HG03521 (cell line): ENCODE data around the gene MAPK8.
"Not testable (repeated sequence)": the region's sequence is repeated elsewhere in the genome, so short reads cannot be mapped to it uniquely, and the experiment has no call there.

Experiments
- ATAC-seq: cut with Tn5 transposase; IDR thresholded peaks from one replicate; pipeline ENCODE4 v1.9.1; 2021; ENCODE audit warnings: mild to moderate bottlenecking, moderate library complexity; ENCODE audit not compliant: unreplicated experiment

MAPK8 gene

DNA sequence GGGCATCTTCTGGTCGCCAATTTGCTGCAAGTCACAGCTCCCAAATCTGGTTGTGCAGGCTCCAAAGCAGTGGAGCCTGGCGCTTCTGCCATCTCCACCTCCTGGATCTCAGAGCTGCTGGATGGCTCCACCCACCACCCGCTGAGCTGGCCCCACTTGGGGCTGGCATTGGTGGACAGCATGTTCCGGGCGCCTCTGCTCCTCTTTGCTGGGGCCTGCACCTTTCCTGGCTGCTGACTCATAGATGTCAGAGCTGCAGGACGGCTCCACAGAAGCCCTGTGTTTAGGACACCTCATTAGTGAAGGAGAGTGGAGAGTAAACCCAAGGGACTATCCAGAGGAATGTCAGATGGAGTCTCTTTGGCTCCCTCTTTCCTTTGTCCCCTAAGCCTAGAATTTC is 27.4 kb downstream of the MAPK8 start:
- no peak for ATAC-seq

DNA sequence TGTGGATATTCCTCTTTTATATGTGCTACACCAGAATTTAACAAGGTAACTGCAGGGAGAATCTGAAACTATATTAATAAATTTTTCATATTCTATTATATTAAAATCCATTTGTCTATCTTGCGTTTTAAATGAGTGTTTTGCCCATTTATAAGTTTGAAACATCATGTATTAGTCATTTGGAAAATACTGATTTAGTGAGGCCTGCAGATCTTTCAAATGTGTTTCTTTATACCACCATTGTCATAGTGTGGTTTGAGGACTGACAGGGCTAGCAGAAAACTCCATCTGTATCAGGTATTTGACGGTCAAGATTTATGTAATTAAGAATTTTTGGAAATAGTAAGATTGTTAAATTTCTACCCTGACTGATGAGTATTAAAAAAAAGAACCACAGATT is 29.3 kb downstream of the MAPK8 start:
- no peak for ATAC-seq

DNA sequence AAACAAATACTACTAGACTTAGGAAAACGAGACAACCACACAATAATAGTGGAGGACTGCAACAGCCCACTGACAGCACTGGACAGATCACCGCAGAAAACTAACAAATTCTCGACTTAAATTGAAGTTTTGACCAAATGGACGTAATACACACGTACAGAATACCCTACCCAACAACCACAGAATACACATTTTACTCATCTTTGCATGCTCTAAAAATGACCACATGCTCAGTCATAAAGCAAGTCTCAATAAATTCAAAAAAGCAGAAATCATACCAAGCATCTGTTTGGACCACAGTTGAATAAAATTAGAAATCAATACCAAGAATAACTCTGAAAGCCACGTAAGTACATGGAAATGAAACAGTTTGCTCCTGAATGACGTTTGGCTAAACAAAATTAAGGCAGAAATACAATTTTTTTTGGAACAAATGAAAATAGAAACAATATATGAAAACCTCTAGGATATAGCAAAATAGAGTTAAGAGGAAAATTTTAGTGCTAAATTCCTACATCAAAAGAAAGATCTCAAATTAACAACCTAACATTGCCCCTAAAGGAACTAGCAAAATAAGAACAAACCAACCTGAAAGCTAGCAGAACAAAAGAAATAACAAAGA is 30.6 kb downstream of the MAPK8 start:
- peak; percentile 70 for ATAC-seq

DNA sequence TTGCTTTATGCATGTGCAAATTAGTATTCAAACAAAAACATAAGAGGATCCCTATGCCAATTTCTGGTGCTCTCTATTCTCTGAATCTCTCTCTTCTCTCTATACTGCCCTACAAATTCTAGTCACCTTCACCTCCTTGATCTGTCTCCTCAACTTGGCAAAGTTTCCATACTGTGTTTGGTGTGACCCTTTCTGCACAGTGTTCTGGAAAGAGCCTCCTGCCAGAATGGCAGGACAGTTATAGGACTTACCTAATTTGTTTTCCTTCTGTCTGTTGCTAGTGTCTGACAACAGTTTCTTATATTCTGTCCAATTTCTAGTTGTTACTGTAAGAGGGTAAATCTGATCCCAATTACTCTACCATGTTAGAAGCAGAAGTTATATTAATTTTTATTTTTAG is 34.3 kb downstream of the MAPK8 start:
- no peak for ATAC-seq

DNA sequence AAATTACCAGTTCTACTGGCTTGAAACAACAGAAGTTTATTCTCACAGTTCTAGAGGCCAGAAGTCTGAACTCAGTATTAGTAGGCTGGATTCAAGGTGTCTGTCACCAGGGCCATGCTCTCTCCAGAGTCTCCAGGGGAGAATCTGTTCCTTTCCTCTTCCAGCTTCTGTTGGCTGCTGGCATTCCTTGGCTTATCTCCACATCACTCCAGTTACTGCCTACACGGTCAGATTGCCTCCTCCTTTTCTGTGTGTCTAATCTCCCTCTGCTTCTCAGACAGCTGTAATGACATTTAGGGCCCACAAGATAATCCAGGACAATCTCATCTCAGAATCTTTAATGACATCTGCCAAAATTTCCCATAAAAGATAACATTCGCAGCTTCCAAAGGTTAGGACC is 36.6 kb downstream of the MAPK8 start:
- no peak for ATAC-seq

DNA sequence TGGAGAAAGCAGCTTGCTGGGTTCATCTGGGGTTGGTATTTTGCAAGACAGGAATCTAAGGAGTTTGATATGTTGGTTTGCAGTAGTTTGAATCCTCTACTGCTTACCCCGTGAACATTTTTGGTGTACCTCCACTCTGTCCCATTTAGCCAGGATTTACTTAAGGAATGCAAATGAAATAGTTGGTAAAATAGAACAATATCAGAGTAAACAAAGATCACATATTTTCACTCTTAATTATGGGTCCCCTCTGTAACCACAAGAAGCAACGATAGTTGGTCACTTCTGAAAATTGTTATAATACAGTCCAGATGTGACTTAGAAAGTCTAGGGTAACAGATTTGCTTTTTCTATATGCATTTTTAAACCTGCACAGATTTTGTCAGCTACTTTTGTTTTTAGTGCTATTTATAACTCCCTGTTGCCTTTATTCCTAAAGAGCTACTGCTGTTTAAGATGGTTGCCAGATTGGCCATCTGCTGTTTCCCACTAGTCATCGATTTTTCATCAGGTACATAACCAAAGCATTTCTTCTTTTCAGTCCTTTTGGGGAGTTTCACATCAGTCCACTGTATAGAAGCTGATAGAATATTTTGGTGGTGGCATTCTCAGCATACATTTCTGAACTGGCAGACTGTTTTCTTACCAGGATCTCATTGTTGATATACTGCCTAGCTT is 37.6 kb downstream of the MAPK8 start:
- no peak for ATAC-seq

DNA sequence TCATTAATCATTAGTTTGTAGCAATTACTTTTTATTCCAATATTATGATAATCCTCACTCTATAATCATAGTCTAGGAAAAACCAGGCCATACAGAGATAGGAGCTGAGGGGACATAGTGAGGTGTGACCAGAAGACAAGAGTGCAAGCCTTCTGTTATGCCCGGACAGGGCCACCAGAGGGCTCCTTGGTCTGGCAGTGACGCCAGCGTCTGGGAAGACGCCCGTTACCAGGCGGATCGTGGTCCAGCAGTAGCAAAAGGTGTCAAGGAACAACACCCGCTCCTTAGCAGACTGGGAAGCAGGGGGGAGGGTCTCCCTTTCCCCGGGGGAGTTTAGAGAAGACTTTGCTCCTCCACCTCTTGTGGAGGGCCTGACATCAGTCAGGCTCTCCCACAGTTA is 39.8 kb downstream of the MAPK8 start:
- ATAC-seq: not testable (repeated sequence)

DNA sequence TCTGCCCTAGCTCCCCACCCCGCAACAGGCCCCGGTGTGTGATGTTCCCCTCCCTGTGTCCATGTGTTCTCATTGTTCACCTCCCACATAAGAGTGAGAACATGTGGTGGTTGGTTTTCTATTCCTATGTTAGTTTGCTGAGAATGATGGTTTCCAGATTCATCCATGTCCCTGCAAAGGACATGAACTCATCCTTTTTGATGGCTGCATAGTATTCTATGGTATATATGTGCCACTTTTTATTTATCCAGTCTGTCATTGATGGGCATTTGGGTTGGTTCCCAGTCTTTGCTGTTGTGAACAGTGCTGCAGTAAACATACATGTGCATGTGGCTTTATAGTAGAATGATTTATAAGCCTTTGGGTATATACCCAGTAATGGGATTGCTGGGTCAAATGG is 41.1 kb downstream of the MAPK8 start:
- not testable (repeated sequence) for ATAC-seq

DNA sequence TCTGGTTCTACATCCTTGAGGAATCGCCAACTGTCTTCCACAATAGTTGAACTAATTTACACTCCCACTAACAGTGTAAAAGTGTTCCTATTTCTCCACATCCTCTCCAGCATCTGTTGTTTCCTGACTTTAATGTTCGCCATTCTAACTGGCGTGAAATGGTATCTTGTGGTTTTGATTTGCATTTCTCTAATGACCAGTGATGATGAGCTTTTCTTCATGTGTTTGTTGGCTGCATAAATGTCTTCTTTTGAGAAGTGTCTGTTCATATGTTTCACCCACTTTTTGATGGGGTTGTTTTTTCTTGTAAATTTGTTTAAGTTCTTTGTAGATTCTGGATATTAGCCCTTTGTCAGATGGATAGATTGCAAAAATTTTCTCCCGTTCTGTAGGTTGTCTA is 41.5 kb downstream of the MAPK8 start:
- not testable (repeated sequence) for ATAC-seq

DNA sequence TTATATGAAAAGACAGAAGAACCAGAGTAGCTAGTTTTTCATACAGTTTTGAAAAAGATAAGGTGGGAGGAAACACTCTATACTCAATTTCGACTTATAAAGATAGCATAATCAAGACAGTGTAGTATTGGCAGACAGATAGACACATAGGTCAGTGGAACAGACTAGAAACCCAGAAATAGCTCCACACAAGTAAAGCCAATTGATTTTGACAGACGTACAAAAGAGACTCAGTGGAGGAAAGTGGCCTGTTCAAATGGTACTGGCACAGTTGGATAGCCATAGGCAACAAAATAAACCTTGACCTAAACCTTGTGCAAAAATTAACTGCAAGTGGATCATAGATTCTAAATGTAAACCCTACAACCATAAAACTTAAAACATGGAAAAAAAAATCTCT is 46.8 kb downstream of the MAPK8 start:
- no peak for ATAC-seq

DNA sequence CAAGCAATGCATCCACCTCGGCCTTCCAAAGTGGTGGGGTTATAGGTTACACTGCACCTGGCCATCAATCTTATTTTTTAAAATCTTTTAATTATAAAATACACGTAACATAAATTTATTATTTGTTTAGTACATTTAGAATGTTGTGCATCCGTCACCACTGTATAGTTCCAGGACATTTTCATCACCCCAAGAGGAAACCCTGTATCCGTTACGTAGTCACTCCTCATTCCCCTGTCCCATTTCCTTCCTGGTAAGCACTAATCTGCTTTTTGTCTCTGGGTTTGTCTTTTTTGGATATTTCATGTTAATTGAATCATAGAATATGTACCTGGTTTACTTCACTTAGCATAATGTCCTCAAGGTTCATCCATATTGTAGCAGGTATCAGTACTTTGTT is 51.2 kb downstream of the MAPK8 start:
- no peak for ATAC-seq

DNA sequence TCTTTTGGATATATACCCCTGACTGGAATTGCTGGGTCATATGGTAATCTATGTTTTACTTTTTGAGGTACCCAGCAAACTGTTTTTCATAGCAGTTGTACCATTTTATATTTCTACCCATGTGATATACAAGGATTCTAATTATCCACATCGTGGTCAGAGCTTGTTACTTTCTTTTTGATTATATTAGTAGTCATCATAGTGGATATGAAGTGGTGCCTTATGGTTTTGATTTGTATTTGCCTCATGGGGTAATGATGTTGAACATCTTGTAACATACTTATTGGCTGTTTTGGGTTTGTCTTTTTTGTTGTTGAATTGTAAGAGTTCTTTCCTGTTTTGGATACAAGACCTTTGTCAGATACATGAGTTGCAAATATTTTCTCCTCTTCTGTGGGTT is 51.7 kb downstream of the MAPK8 start:
- ATAC-seq: no peak

DNA sequence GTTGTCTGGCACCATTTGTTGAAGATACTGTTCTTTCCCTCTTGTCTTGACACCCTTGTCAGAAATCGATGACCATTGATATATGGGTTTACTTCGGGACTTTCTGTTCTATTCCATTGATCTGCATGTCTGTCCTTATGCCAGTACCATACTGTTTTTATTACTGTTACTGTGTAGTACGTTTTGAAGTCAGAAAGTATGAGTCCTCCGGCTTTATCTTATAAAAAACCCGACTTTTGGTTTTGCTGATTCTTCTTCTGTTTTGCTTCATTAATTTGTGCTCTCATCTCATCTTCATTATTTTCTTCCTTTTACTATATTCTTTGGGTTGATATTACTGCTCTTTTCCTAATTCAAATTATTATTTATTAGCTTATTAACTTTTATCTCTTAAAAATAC is 52.4 kb downstream of the MAPK8 start:
- ATAC-seq: no peak

DNA sequence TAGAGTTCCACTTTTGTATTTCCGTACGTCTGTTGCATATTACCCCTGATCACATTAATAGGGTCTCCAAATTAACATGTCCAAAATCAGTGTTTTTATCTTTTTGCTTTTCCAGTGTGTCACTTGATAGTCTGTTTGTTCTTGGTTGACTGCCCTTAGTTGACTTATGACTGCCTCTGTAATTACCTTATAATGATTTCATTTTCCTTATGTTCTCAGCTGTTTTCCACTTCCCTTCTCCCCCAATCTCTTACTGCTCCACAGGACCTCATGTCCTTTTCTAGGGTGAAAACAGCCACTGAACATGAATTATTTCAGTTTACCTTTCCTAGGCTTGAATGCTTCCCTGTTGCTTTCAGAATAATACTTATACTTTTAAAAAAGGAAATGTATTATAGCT is 54.7 kb downstream of the MAPK8 start:
- ATAC-seq: no peak

DNA sequence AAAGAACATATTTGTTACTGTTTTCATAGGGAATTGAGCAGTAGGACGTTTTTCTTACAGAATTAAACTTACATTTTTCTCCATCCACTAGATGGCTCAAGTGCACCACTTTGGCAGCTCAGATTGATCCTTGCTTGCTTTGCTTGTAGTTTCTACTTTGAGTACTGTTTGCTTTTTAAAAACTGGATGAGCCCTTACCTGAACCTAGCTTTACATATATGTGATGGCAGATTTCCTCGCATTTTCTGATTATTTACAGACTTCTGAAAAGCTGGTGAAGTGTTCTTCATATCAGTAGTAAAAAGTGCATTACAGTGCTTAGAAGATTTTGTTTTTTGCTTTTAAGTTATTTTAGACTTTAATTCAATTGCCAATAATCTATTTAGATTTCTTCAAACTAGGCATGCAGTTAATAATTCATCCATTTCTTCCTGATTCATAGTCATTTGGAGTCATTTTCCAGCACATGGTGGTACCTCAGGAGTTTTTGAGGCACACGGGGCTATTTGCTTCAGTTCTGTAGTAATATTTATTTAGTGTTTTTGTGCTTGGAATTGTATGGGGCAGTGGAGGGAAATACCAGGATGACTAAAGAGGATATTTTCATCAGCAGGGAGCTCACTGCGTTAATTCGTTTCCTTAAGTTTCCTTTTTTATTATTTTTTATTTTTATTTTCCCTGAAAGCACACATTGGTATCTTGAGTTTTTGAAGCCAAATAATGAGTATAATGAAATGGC is 57.3 kb downstream of the MAPK8 start:
- no peak for ATAC-seq

DNA sequence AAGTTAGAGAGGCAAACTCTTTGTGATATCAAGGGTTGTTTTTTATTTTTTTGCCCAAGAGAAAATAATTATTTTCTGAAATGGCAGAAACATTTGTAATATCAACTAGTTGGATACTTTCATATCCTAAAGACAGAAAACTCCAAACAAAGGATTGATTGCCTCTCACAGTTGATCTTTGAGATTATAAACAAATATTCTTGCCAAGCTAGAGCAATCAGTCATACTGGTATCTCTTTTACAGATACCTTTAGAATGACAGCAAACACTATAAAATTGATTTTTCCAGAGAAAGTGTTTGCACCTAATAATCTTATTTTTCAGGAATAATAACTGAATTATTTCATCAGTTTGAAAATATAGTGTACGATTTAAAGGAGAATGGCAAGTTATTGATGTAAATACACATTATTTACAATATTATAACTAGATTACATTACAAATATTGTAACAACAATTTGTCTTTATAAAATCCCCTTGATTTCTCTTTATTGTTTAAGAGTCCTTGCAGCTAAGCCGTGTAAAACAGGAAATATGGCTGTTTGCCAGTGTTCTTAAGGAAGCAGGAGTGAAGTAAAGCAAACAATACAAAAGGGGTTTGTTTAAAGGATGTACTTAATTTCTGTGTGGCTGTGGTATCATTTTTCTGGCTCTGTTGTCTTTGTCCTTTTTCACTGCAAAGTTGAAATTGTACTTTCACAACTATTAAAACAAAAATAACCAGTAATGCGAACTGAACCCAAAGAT is 58.4 kb downstream of the MAPK8 start:
- ATAC-seq: no peak

DNA sequence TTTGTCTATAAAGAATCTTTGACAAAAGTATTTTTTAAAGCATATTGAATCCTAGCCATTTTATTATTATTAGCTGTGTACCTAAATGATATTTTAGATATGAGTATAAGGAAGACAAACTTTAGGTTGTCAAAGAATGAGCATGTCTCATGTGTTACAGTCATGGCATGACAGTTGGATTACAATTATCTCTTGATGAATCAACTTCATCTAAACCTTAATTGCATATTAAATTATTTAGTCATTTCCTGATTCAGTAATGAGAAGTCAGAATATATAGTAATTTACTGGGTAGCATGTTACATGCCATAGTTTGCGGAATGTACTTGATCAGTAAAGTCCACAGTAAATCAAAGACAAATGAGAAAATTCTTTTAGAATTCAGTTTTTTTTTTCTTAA is 59.2 kb downstream of the MAPK8 start:
- no peak for ATAC-seq

DNA sequence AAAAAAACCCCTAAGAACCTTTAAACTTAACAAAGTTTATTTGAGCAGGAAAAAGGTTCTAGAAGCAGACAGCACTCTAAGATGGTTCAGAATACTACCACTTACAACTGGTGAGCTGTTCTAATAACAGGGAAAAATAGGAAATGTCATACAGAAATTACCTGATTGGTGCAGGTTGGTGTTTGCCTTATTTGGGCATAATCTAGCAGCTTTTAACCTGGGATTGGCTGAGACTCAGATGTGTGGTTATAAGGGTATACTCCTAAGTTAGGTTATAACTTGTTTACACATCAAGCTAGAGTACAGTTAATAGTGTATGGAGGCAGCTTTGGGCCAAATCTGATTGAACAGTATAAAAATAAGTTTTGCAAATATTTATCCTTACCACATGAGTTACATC is 59.8 kb downstream of the MAPK8 start:
- ATAC-seq: no peak

DNA sequence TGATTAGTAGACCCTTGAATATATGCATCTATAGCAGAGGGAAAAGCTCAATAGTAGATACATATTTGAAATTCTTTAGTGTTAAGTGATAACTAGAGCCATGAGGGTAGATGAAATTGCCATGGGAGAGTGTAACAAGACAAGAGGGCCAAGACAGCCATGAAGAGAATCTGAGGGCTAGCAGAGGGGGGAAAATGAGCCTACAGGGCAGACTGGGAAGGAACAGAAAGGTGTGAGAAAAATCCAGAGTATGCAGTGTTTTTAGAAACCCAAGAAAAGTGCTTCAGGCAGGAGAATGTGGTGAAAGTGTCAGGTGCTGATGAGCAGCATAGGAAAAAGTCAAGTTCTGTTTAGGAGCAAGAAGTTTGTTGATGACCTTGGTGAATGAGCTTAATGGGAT is 63.0 kb downstream of the MAPK8 start:
- ATAC-seq: no peak

DNA sequence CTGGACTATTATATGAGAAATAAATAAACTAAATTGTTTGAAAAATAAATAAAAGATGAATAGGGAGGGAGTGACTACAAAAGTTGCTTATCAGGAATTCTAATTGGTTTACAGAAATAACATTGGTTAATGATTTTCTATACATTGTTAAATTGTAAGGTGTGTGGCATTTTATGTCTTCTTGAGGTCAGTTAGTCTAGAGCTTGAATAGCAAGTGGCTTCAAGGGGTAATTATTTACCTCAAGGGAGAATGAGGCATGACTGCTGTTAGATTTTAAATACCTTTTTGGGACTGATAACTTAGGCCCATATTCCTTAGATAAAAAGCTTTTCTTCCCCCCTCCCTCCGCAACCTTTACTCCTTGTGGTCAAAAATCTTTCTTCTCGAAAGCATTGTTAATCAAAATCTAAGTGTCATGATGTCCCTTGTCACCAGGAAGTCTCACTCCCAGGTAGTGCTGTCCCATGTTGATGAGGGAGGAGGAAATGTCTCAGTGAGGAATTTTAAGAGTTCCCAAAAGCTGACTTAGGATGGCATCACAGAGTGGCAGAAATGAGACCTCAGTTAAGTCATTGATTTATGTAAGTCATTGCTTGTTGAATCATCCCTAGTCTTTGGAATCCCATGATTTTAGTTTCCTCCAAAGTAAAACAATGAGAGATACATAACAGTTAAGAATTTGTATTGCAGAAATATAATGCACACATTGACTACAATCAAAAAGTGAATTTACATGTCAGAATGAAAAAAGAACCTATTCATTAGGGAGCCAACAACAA is 71.5 kb downstream of the MAPK8 start:
- ATAC-seq: no peak

DNA sequence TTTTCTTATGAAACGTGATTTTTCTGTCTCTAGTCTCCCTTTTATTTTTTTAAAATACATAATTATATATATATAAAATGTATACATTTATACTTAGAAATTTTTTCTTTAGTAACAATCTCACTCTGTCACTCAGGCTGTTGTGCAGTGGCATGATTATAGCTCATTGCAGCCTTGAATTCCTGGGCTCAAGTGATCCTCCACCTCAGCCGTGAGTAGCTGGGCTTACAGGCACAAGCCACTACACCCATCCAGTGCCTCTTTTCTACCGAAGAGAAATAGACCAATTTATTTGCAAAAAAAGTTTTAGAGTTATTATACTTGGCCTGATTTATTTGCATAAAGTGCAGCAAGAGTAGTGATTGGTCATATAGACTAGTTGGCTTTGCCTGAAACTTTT is 72.2 kb downstream of the MAPK8 start:
- ATAC-seq: no peak
